H9 (cell line): ENCODE data around the gene CCDC38. TPM values are rescaled to one million over a fixed set of nuclear protein-coding genes. Genes with fewer than 3 reads are reported as not detected.

Source experiments
- DNase-seq: peaks from one replicate; pipeline ENCODE4 v3.0.0-alpha.2; 2017
- H2AFZ ChIP-seq: one replicate; pipeline ENCODE4 v1.6.1; 2013; ENCODE audit warnings: mild to moderate bottlenecking, low read length, control low read depth, moderate library complexity
- H2AK5ac ChIP-seq: 2 replicates; pipeline ENCODE4 v1.6.1; 2013; ENCODE audit warnings: low read length, control low read depth, mixed read lengths; ENCODE audit not compliant: insufficient read length
- H2BK120ac ChIP-seq: one replicate; pipeline ENCODE4 v1.6.1; 2013; ENCODE audit warnings: low read depth, mild to moderate bottlenecking, low read length, control low read depth, inconsistent platforms; ENCODE audit not compliant: poor library complexity, severe bottlenecking
- H2BK12ac ChIP-seq: 2 replicates; pipeline ENCODE4 v1.6.1; 2013; ENCODE audit warnings: low read length, control low read depth, mixed read lengths, low read depth; ENCODE audit not compliant: insufficient read length
- H2BK15ac ChIP-seq: 2 replicates; pipeline ENCODE4 v1.6.1; 2013; ENCODE audit warnings: low read depth, low read length, control low read depth
- H2BK20ac ChIP-seq: one replicate; pipeline ENCODE4 v1.6.1; 2013; ENCODE audit warnings: low read depth, mild to moderate bottlenecking, low read length, control low read depth, inconsistent platforms; ENCODE audit not compliant: poor library complexity, severe bottlenecking
- H2BK5ac ChIP-seq: 2 replicates; pipeline ENCODE4 v1.6.1; 2013; ENCODE audit warnings: low read length, control low read depth, mixed read lengths; ENCODE audit not compliant: insufficient read length
- H3K14ac ChIP-seq: 2 replicates; pipeline ENCODE4 v1.6.1; 2013; ENCODE audit warnings: low read length, control low read depth; ENCODE audit not compliant: insufficient read depth
- H3K18ac ChIP-seq: 2 replicates; pipeline ENCODE4 v1.6.1; 2013; ENCODE audit warnings: low read depth, mild to moderate bottlenecking, mixed read lengths, low read length, control low read depth; ENCODE audit not compliant: insufficient read length
- H3K23ac ChIP-seq: 2 replicates; pipeline ENCODE4 v1.6.1; 2013; ENCODE audit warnings: low read length, control low read depth, mixed read lengths, low read depth; ENCODE audit not compliant: insufficient read length
- H3K23me2 ChIP-seq: 2 replicates; pipeline ENCODE4 v1.6.1; 2013; ENCODE audit warnings: low read depth, mild to moderate bottlenecking, mixed read lengths, low read length, control low read depth; ENCODE audit not compliant: insufficient read length, poor library complexity, severe bottlenecking
- H3K27ac ChIP-seq: 2 replicates; pipeline ENCODE4 v1.5.1; 2013; ENCODE audit warnings: low read length, control low read depth, mixed read lengths, low read depth; ENCODE audit not compliant: insufficient read length
- H3K27me3 ChIP-seq: 2 replicates; pipeline ENCODE4 v1.6.1; 2013; ENCODE audit warnings: low read length, control low read depth, inconsistent platforms; ENCODE audit not compliant: insufficient read depth
- H3K4ac ChIP-seq: 2 replicates; pipeline ENCODE4 v1.6.1; 2013; ENCODE audit warnings: low read depth, mild to moderate bottlenecking, control low read depth, inconsistent platforms, low read length, moderate library complexity
- H3K4me1 ChIP-seq: 2 replicates; pipeline ENCODE4 v1.6.1; 2013; ENCODE audit warnings: low read length, control low read depth, inconsistent platforms; ENCODE audit not compliant: insufficient read depth
- H3K4me2 ChIP-seq: 2 replicates; pipeline ENCODE4 v1.6.1; 2013; ENCODE audit warnings: low read length, control low read depth, mixed read lengths; ENCODE audit not compliant: insufficient read length, insufficient read depth
- H3K56ac ChIP-seq: 2 replicates; pipeline ENCODE4 v1.6.1; 2013; ENCODE audit warnings: low read depth, mild to moderate bottlenecking, mixed read lengths, low read length, control low read depth; ENCODE audit not compliant: insufficient read length
- H3K79me1 ChIP-seq: 2 replicates; pipeline ENCODE4 v1.6.1; 2013; ENCODE audit warnings: low read depth, mild to moderate bottlenecking, moderate library complexity, low read length, control low read depth, inconsistent platforms; ENCODE audit not compliant: insufficient read depth, poor library complexity, severe bottlenecking
- H3K79me2 ChIP-seq: 2 replicates; pipeline ENCODE4 v1.6.1; 2013; ENCODE audit warnings: low read length, control low read depth, inconsistent platforms; ENCODE audit not compliant: insufficient read depth
- H3K9ac ChIP-seq: 2 replicates; pipeline ENCODE4 v1.6.1; 2013; ENCODE audit warnings: low read length, control low read depth, mixed read lengths; ENCODE audit not compliant: insufficient read length; ENCODE audit errors: extremely low read depth
- H3K9me3 ChIP-seq: one replicate; pipeline ENCODE4 v1.6.1; 2013; ENCODE audit warnings: low read depth, low read length, inconsistent platforms; ENCODE audit not compliant: control insufficient read depth
- H3T11ph ChIP-seq: one replicate; pipeline ENCODE4 v1.6.1; 2013; ENCODE audit warnings: mild to moderate bottlenecking, low read length, control low read depth, inconsistent platforms
- H4K20me1 ChIP-seq: one replicate; pipeline ENCODE4 v1.6.1; 2013; ENCODE audit not compliant: control insufficient read depth, insufficient read length, insufficient read depth
- H4K5ac ChIP-seq: 2 replicates; pipeline ENCODE4 v1.6.1; 2013; ENCODE audit warnings: low read depth, mild to moderate bottlenecking, mixed read lengths, low read length, control low read depth; ENCODE audit not compliant: insufficient read length
- H4K8ac ChIP-seq: replicated peaks from 2 replicates; pipeline ENCODE4 v1.6.1; 2013; ENCODE audit warnings: low read length, control low read depth, mixed read lengths, low read depth; ENCODE audit not compliant: insufficient read length
- H4K91ac ChIP-seq: 2 replicates; pipeline ENCODE4 v1.6.1; 2013; ENCODE audit warnings: low read depth, mild to moderate bottlenecking, moderate library complexity, mixed read lengths, low read length, control low read depth; ENCODE audit not compliant: insufficient read length
- H3K27ac Mint-ChIP-seq, 3 experiments: 2 replicates in 2 of 3; 3 replicates in 1 of 3; pipeline ENCODE4 v1.8.0; 2020 to 2021; ENCODE audit warnings: mixed read lengths in 3 of 3, mild to moderate bottlenecking in 1 of 3, moderate library complexity in 1 of 3
- H3K27me3 Mint-ChIP-seq: 2 replicates; pipeline ENCODE4 v1.8.0; 2021; ENCODE audit warnings: low read depth, mild to moderate bottlenecking, moderate library complexity, mixed read lengths
- H3K36me3 Mint-ChIP-seq, 3 experiments: 2 replicates in 2 of 3; 3 replicates in 1 of 3; pipeline ENCODE4 v1.8.0; 2020 to 2021; ENCODE audit warnings: low read depth in 3 of 3, mixed read lengths in 3 of 3; ENCODE audit not compliant: insufficient read depth in 1 of 3
- H3K4me1 Mint-ChIP-seq, 2 experiments: 2 replicates each; pipeline ENCODE4 v1.8.0; 2020; ENCODE audit warnings: mixed read lengths in 2 of 2
- H3K4me3 Mint-ChIP-seq, 2 experiments: 2 replicates in 1 of 2; 3 replicates in 1 of 2; pipeline ENCODE4 v1.8.0; 2020 to 2021; ENCODE audit warnings: mild to moderate bottlenecking in 2 of 2, mixed read lengths in 2 of 2, moderate library complexity in 1 of 2
- H3K9me3 Mint-ChIP-seq, 2 experiments: 2 replicates in 1 of 2; 3 replicates in 1 of 2; pipeline ENCODE4 v1.8.0; 2020; ENCODE audit warnings: mild to moderate bottlenecking in 2 of 2, mixed read lengths in 2 of 2, moderate library complexity in 1 of 2
- WGBS: extraction: QIAGEN DNeasy Blood & Tissue Kit; methylation state at CpG from one replicate; pipeline ENCODE4 v1.1.7; 2013; ENCODE audit warnings: missing lambda C conversion rate, low lambda C conversion rate, mixed read lengths; ENCODE audit not compliant: insufficient read length; ENCODE audit errors: extremely low coverage; 5-methylcytosine and 5-hydroxymethylcytosine counted together
- total RNA-seq: library from RNA; stranded (reverse); gene quantifications from 2 replicates; pipeline ENCODE4 v1.2.1, GENCODE V29; 2021
- TF ChIP-seq, protein P1 (sequence below): fragments of 200-600 bp; sonication (generic); conservative IDR thresholded peaks from 3 replicates; pipeline ENCODE4 v1.8.0; 2021; ENCODE audit warnings: antibody characterized with exemption, mild to moderate bottlenecking

CCDC38 gene
- total RNA-seq, 1 experiment from 2014 or later, result not detected

DNA sequence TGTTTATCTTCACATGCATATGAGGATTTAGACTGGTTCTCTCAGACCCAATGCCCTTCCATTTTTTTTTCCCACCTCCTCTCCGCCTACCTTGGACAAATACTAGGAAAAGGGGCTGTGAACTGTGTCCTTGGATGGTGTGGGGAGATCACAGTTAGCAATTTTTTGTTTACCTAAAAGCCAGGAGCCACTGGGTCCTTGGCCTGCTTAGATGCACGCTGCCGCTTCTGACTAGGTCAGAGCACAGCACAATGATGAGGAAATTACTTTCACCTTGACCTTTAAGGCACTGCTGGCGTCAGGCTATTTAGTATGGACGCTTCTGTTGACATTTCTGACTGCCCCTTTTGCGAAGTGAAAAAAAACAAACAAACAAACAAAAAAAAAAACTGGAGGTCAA, 1.9 kb downstream of the CCDC38 start:
- Histone ChIP-seq H3K4me1 (no peaks in the 10 kb centered on the region), H4K8ac (no peak overlapping the region), H3T11ph (no peak overlapping the region), H3K27me3 (peaks cover 5% of the 10 kb centered on the region; the same call in 1 of the 2 replicates), H3K4ac (no peak overlapping the region), H4K5ac (no peak overlapping the region), H2AFZ (no peak overlapping the region), H4K20me1 (no peaks in the 10 kb centered on the region), H3K18ac (no peak overlapping the region), H3K79me2 (no peaks in the 10 kb centered on the region), H3K9me3 (no peaks in the 10 kb centered on the region), H2BK15ac (no peak overlapping the region), H3K79me1 (no peaks in the 10 kb centered on the region), H3K23ac (no peak overlapping the region), H3K9ac (no peak overlapping the region), H2BK20ac (no peak overlapping the region), H3K27ac (no peak overlapping the region), H3K56ac (no peak overlapping the region), H2BK12ac (no peak overlapping the region), H2AK5ac (no peak overlapping the region), H2BK120ac (no peak overlapping the region), H3K14ac (no peak overlapping the region), H4K91ac (no peak overlapping the region), H3K23me2 (peaks cover 5% of the 10 kb centered on the region), H2BK5ac (no peak overlapping the region), H3K4me2 (no peak overlapping the region)
- DNase-seq, result no peak
- H3K27me3 Mint-ChIP-seq, result peaks cover 28% of the 10 kb centered on the region
- no peaks in the 10 kb centered on the region for H3K9me3 Mint-ChIP-seq
- no peak overlapping the region for H3K4me3 Mint-ChIP-seq
- H3K27ac Mint-ChIP-seq, result no peak overlapping the region
- WGBS, result no CpG with 5 or more reads among the region's 6 CpGs
- peaks cover 5 to 12% of the 10 kb centered on the region in 2 experiments; a peak in 3 of 4 replicates for H3K4me1 Mint-ChIP-seq
- TF ChIP-seq, protein P1, sequence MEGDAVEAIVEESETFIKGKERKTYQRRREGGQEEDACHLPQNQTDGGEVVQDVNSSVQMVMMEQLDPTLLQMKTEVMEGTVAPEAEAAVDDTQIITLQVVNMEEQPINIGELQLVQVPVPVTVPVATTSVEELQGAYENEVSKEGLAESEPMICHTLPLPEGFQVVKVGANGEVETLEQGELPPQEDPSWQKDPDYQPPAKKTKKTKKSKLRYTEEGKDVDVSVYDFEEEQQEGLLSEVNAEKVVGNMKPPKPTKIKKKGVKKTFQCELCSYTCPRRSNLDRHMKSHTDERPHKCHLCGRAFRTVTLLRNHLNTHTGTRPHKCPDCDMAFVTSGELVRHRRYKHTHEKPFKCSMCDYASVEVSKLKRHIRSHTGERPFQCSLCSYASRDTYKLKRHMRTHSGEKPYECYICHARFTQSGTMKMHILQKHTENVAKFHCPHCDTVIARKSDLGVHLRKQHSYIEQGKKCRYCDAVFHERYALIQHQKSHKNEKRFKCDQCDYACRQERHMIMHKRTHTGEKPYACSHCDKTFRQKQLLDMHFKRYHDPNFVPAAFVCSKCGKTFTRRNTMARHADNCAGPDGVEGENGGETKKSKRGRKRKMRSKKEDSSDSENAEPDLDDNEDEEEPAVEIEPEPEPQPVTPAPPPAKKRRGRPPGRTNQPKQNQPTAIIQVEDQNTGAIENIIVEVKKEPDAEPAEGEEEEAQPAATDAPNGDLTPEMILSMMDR, result no peak
- H3K36me3 Mint-ChIP-seq, result no peaks in the 10 kb centered on the region; a peak in 1 of 7 replicates
